ENCODE data around the gene TLL2. TPM values are rescaled to one million over a fixed set of nuclear protein-coding genes. Genes with fewer than 3 reads are reported as not detected.

The TLL2 gene
- total and polyA plus RNA-seq, 2 donors (not counting 3 experiments of a cell fraction or from before 2014, with no cell fraction given), result 0.03 to 0.20 TPM

GRCh38 chr10:96346295-96346694 is 167.4 kb downstream of the TLL2 start:
- Histone ChIP-seq H3K9me3 (replicated peaks; ENCODE audit: control insufficient read depth, insufficient read depth, low read length) (no peaks in the 10 kb centered on the region), H2AFZ (ENCODE audit: low read depth, low read length) (no peak overlapping the region), H3K4me3 (replicated peaks in 1 of 3; ENCODE audit: insufficient read depth in 1 of 3, low read depth in 1 of 3, low read length in 3 of 3) (no peak overlapping the region), H3K9ac (replicated peaks; ENCODE audit: extremely low read depth, insufficient read depth, low read length) (no peak overlapping the region), H3K27ac (ENCODE audit: insufficient read depth, low read depth, low read length) (no peak overlapping the region), H4K20me1 (replicated peaks; ENCODE audit: control insufficient read depth, extremely low read depth, insufficient read depth, low read length) (no peaks in the 10 kb centered on the region), H3K79me2 (ENCODE audit: control insufficient read depth, insufficient read depth, low read length) (no peaks in the 10 kb centered on the region), H3K27me3 (ENCODE audit: control insufficient read depth in 2 of 2, insufficient read depth in 2 of 2, low read length in 2 of 2) (peaks cover 3 to 5% of the 10 kb centered on the region in 2 experiments), H3K36me3 (ENCODE audit: control insufficient read depth in 2 of 2, extremely low read depth in 1 of 2, insufficient read depth in 2 of 2, low read length in 2 of 2) (no peaks in the 10 kb centered on the region), H3K4me1 (ENCODE audit: control insufficient read depth, extremely low read depth, insufficient read depth, low read length) (no peaks in the 10 kb centered on the region), H3K9me1 (replicated peaks; ENCODE audit: control insufficient read depth, extremely low read depth, insufficient read depth, low read length) (no peaks in the 10 kb centered on the region), H3K4me2 (ENCODE audit: insufficient read depth, low read length) (no peak overlapping the region)
- TF ChIP-seq MYC (IDR thresholded peaks at IDR 0.05; ENCODE audit: low read depth, low read length) (no peak), MAX (IDR thresholded peaks at IDR 0.05; ENCODE audit: insufficient read depth, insufficient read length) (no peak), EZH2 (IDR thresholded peaks at IDR 0.05; ENCODE audit: borderline replicate concordance, low read depth, low read length, severe bottlenecking) (no peak), POLR2AphosphoS5 (IDR thresholded peaks at IDR 0.05; ENCODE audit: insufficient read depth, low read depth, low read length) (no peak), FOS (IDR thresholded peaks at IDR 0.05; ENCODE audit: borderline replicate concordance, insufficient read depth, low read length) (no peak), JUN (IDR thresholded peaks at IDR 0.05; ENCODE audit: borderline replicate concordance, insufficient read depth, insufficient read length, low read depth) (no peak), GATA2 (IDR thresholded peaks at IDR 0.05; ENCODE audit: insufficient read depth, insufficient read length, low read depth, low read length) (no peak), CTCF (IDR thresholded peaks at IDR 0.05; ENCODE audit: extremely low read depth in 1 of 2, insufficient read depth in 1 of 2, low read depth in 1 of 2, low read length in 2 of 2) (no peak), POLR2A (IDR thresholded peaks at IDR 0.05; ENCODE audit: low read depth, low read length) (no peak)
- ChIA-PET CTCF (interaction anchor here (0.9 kb wide), 1 partner anchor 117 kb away, joined by 4 read pairs; no protein-coding TSS in a partner anchor), POLR2A (no interaction called here)
- DNase-seq (ENCODE audit: low read depth, low spot score) (no peak), FAIRE-seq (no peak)
- intact Hi-C loops (cut with micrococcal nuclease), result no loop called here
- BruUV-seq (replicated peaks), result no TSS peak
- dilution Hi-C loops (cut with MboI; ENCODE audit: extremely low pct_ligation_motif_present, low sequenced_read_pairs), result no loop called here
